SK-N-SH (cell line): ENCODE results near the gene FGB. TPM values are rescaled to one million over a fixed set of nuclear protein-coding genes. Genes with fewer than 3 reads are reported as not detected.

Experiments
- CTCF ChIA-PET: fragments of 300-600, 350-600 bp; formaldehyde crosslinking; extraction: SDS; loops from one replicate; lab custom pipeline; 2021; lab: Yijun Ruan, JAX
- POLR2A ChIA-PET: fragments of 350-600 bp; sonication (Branson Sonifier 250); formaldehyde crosslinking; extraction: SDS; loops from one replicate; lab custom pipeline; 2020; ENCODE audit warnings: antibody characterized with exemption, inconsistent platforms; lab: Yijun Ruan, JAX
- DNase-seq: peaks from one replicate; pipeline ENCODE4 v3.0.0; 2012
- H2AFZ ChIP-seq: fragments of 200-600 bp; sonication (generic); 2 replicates; pipeline ENCODE4 v1.8.1; 2016; ENCODE audit warnings: antibody characterized with exemption, mild to moderate bottlenecking, low read depth
- H3F3A ChIP-seq: fragments of 200-600 bp; sonication (generic); replicated peaks from 2 replicates; pipeline ENCODE3; 2016; ENCODE audit warnings: antibody characterized with exemption, mild to moderate bottlenecking; ENCODE audit not compliant: insufficient read depth
- H3K27ac ChIP-seq, 2 experiments: fragments of 200-500 bp in 1 of 2; fragments of 200-600 bp in 1 of 2; sonication (Bioruptor generic) in 1 of 2; sonication (generic), shearing (Covaris generic) in 1 of 2; 2 replicates each; pipeline versions ENCODE4 v1.5.1 to v1.6.1; 2014 to 2016; ENCODE audit warnings: low read depth in 2 of 2, inconsistent platforms in 1 of 2, low read length in 1 of 2, mild to moderate bottlenecking in 1 of 2, mixed read lengths in 1 of 2
- H3K27me3 ChIP-seq: fragments of 200-600 bp; sonication (generic), shearing (Covaris generic); 2 replicates; pipeline ENCODE4 v1.6.1; 2016; ENCODE audit warnings: mixed run types; ENCODE audit not compliant: insufficient read depth
- H3K36me3 ChIP-seq, 2 experiments: fragments of 200-500 bp in 1 of 2; fragments of 200-600 bp in 1 of 2; sonication (Bioruptor generic) in 1 of 2; sonication (generic) in 1 of 2; replicated peaks in 1 of 2; 2 replicates each; pipeline versions ENCODE3 to v1.5.1; 2014 to 2016; ENCODE audit warnings: low read length in 1 of 2, mild to moderate bottlenecking in 1 of 2; ENCODE audit not compliant: insufficient read depth in 2 of 2, control insufficient read depth in 1 of 2
- H3K4me1 ChIP-seq, 2 experiments: fragments of 200-500 bp in 1 of 2; fragments of 200-600 bp in 1 of 2; sonication (Bioruptor generic) in 1 of 2; sonication (generic), shearing (Covaris generic) in 1 of 2; 2 replicates each; pipeline versions ENCODE4 v1.5.1 to v1.6.1; 2014 to 2016; ENCODE audit warnings: low read depth in 1 of 2, low read length in 1 of 2, mixed run types in 1 of 2; ENCODE audit not compliant: insufficient read depth in 2 of 2, control insufficient read depth in 1 of 2
- H3K4me2 ChIP-seq: fragments of 200-600 bp; sonication (generic), shearing (Covaris generic); 2 replicates; pipeline ENCODE4 v1.6.1; 2017; ENCODE audit warnings: mixed run types
- H3K4me3 ChIP-seq, 2 experiments: fragments of 200-500 bp in 1 of 2; fragments of 200-600 bp in 1 of 2; sonication (Bioruptor generic) in 1 of 2; sonication (generic), shearing (Covaris generic) in 1 of 2; 2 replicates each; pipeline versions ENCODE4 v1.5.1 to v1.8.1; 2014 to 2016; ENCODE audit warnings: low read depth in 2 of 2, inconsistent platforms in 1 of 2, low read length in 1 of 2, mild to moderate bottlenecking in 1 of 2, mixed read lengths in 1 of 2, moderate library complexity in 1 of 2
- H3K79me2 ChIP-seq: fragments of 200-600 bp; sonication (generic); 2 replicates; pipeline ENCODE4 v1.8.1; 2017; ENCODE audit warnings: mild to moderate bottlenecking; ENCODE audit not compliant: insufficient read depth
- H3K9ac ChIP-seq: fragments of 200-600 bp; sonication (generic); 2 replicates; pipeline ENCODE4 v1.6.1; 2017; ENCODE audit warnings: mixed run types
- H3K9me2 ChIP-seq: fragments of 200-600 bp; sonication (generic); 2 replicates; pipeline ENCODE4 v1.6.1; 2017; ENCODE audit warnings: mixed run types
- H3K9me3 ChIP-seq: fragments of 200-600 bp; sonication (generic); 2 replicates; pipeline ENCODE4 v1.6.1; 2017; ENCODE audit warnings: mixed run types, mild to moderate bottlenecking, moderate library complexity
- H4K20me1 ChIP-seq: fragments of 200-600 bp; sonication (generic); 2 replicates; pipeline ENCODE4 v1.6.1; 2017; ENCODE audit warnings: mild to moderate bottlenecking, mixed run types; ENCODE audit not compliant: insufficient read depth
- FOXJ3 ChIP-seq: sonication (generic); formaldehyde crosslinking; IDR thresholded peaks from 2 replicates; pipeline ENCODE4 v1.5.1; 2020; ENCODE audit warnings: mild to moderate bottlenecking, missing genetic modification reagents
- GABPA ChIP-seq: IDR thresholded peaks from 2 replicates; pipeline ENCODE4 v1.4.0; 2012; ENCODE audit warnings: low read depth, mild to moderate bottlenecking
- MXI1 ChIP-seq: IDR thresholded peaks from 2 replicates; pipeline ENCODE4 v1.6.1; 2012; ENCODE audit warnings: mild to moderate bottlenecking, low read depth, low read length, improper control_type of control experiment
- NFIC ChIP-seq: IDR thresholded peaks from 2 replicates; pipeline ENCODE4 v1.4.0; 2012; ENCODE audit warnings: borderline replicate concordance
- NRF1 ChIP-seq: IDR thresholded peaks from 2 replicates; pipeline ENCODE4 v1.6.1; 2012; ENCODE audit warnings: low read depth, mild to moderate bottlenecking, low read length
- RCOR1 ChIP-seq: fragments of 150-350 bp; IDR thresholded peaks from 2 replicates; pipeline ENCODE4 v1.6.1; 2017; ENCODE audit warnings: antibody characterized with exemption, low read length
- RFX5 ChIP-seq: IDR thresholded peaks from 2 replicates; pipeline ENCODE4 v1.6.1; 2012; ENCODE audit warnings: mild to moderate bottlenecking, improper control_type of control experiment, low read length
- TAF1 ChIP-seq: IDR thresholded peaks from 2 replicates; pipeline ENCODE4 v1.6.1; 2012; ENCODE audit warnings: low read depth, mild to moderate bottlenecking, low read length, moderate library complexity, borderline replicate concordance
- polyA plus RNA-seq, 3 experiments: library from polyadenylated mRNA; depleted of rRNA; stranded (reverse); fragments of >200 nt; gene quantifications; 2 replicates each; pipeline ENCODE4 v1.2.3, GENCODE V29; 2012
- TF ChIP-seq, protein P1 (sequence below): IDR thresholded peaks from 2 replicates; pipeline ENCODE4 v1.6.1; 2012; ENCODE audit warnings: mild to moderate bottlenecking, low read depth, low read length, moderate library complexity
- TF ChIP-seq, protein P2 (sequence below): IDR thresholded peaks from 2 replicates; pipeline ENCODE4 v1.4.0; 2012; ENCODE audit warnings: low read depth, borderline replicate concordance
- TF ChIP-seq, protein P3 (sequence below): fragments of 200-600 bp; sonication (generic); IDR thresholded peaks from 2 replicates; pipeline ENCODE4 v1.6.1; 2017; ENCODE audit warnings: antibody characterized with exemption, mild to moderate bottlenecking, moderate library complexity

The FGB gene
- polyA plus RNA-seq, 1 of the 3 experiments (the other 2 are of a cell fraction), result not detected

DNA sequence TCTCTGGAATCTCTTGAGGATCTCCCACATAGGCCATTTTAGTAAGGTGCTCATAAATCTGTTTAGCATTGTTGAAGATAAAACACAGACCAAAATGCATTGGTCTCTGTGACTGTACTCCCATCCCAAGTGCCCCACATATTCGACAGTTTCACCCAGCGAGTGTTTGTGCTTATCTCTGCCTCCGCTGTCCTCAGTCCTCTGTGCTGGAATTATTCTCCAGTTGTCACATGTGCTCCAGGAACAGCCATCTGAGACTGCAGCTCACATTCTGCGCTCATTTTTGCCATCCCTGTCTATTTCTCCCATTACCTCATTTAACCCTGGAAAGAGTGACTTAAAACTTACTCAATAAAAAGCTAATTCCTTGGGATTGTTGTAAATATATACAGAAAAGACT is 43.6 kb upstream of the FGB start (continued):
- TF ChIP-seq, protein P1, sequence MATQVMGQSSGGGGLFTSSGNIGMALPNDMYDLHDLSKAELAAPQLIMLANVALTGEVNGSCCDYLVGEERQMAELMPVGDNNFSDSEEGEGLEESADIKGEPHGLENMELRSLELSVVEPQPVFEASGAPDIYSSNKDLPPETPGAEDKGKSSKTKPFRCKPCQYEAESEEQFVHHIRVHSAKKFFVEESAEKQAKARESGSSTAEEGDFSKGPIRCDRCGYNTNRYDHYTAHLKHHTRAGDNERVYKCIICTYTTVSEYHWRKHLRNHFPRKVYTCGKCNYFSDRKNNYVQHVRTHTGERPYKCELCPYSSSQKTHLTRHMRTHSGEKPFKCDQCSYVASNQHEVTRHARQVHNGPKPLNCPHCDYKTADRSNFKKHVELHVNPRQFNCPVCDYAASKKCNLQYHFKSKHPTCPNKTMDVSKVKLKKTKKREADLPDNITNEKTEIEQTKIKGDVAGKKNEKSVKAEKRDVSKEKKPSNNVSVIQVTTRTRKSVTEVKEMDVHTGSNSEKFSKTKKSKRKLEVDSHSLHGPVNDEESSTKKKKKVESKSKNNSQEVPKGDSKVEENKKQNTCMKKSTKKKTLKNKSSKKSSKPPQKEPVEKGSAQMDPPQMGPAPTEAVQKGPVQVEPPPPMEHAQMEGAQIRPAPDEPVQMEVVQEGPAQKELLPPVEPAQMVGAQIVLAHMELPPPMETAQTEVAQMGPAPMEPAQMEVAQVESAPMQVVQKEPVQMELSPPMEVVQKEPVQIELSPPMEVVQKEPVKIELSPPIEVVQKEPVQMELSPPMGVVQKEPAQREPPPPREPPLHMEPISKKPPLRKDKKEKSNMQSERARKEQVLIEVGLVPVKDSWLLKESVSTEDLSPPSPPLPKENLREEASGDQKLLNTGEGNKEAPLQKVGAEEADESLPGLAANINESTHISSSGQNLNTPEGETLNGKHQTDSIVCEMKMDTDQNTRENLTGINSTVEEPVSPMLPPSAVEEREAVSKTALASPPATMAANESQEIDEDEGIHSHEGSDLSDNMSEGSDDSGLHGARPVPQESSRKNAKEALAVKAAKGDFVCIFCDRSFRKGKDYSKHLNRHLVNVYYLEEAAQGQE, result no peak

DNA sequence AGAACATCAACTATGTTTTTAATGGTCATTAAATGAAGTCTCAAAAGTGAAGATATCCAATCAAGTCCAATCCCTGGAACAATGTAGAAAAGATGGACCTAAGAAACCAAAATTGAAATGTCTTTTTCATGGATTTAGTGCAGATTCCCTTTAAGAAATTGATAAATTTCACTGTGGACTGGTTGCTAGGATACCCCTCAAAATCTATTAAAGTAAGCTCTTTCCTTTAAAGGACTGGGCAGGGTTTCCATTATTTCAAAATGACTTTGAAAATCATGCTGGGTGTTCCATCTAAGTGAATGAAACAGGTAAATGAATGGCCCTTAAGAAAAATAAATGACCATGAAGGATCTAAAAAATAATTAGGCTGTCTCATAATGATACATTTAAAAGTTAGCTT is 41.2 kb upstream of the FGB start:
- Histone ChIP-seq H3K79me2 (no peaks in the 10 kb centered on the region), H3K9me2 (no peaks in the 10 kb centered on the region), H3K4me3 (no peak overlapping the region), H3K27me3 (peaks cover 31% of the 10 kb centered on the region), H3K4me1 (no peaks in the 10 kb centered on the region), H3K27ac (no peak overlapping the region), H3F3A (no peaks in the 10 kb centered on the region), H4K20me1 (no peaks in the 10 kb centered on the region), H3K36me3 (no peaks in the 10 kb centered on the region), H3K9me3 (no peaks in the 10 kb centered on the region), H3K4me2 (no peak overlapping the region), H2AFZ (no peak overlapping the region), H3K9ac (no peak overlapping the region)
- DNase-seq, result no peak
- POLR2A ChIA-PET, result no interaction called here
- CTCF ChIA-PET, result no interaction called here
- TF ChIP-seq NFIC (no peak), FOXJ3 (CRISPR knock-in tag) (no peak), RFX5 (no peak), MXI1 (no peak), GABPA (no peak), NRF1 (no peak), RCOR1 (no peak), TAF1 (no peak)
- TF ChIP-seq, protein P2, sequence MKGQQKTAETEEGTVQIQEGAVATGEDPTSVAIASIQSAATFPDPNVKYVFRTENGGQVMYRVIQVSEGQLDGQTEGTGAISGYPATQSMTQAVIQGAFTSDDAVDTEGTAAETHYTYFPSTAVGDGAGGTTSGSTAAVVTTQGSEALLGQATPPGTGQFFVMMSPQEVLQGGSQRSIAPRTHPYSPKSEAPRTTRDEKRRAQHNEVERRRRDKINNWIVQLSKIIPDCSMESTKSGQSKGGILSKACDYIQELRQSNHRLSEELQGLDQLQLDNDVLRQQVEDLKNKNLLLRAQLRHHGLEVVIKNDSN, result no peak
- TF ChIP-seq, protein P3, sequence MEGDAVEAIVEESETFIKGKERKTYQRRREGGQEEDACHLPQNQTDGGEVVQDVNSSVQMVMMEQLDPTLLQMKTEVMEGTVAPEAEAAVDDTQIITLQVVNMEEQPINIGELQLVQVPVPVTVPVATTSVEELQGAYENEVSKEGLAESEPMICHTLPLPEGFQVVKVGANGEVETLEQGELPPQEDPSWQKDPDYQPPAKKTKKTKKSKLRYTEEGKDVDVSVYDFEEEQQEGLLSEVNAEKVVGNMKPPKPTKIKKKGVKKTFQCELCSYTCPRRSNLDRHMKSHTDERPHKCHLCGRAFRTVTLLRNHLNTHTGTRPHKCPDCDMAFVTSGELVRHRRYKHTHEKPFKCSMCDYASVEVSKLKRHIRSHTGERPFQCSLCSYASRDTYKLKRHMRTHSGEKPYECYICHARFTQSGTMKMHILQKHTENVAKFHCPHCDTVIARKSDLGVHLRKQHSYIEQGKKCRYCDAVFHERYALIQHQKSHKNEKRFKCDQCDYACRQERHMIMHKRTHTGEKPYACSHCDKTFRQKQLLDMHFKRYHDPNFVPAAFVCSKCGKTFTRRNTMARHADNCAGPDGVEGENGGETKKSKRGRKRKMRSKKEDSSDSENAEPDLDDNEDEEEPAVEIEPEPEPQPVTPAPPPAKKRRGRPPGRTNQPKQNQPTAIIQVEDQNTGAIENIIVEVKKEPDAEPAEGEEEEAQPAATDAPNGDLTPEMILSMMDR, result no peak
- TF ChIP-seq, all 33 proteins: peak for 0
